T-cell (primary cell): Measurements from ENCODE around the gene TSGA10IP. TPM values are rescaled to one million over a fixed set of nuclear protein-coding genes. Genes with fewer than 3 reads are reported as not detected.

Experiments used
- ATAC-seq, 4 experiments: fragments of 200-7000 bp in 3 of 4; fragments of 150-1000 bp in 1 of 4; cut with Tn5 transposase; replicated peaks in 1 of 4; 1 replicate in 3 of 4; 2 replicates in 1 of 4; pipeline ENCODE4 v1.10.0; 2021; ENCODE audit warnings: moderate library complexity in 3 of 4, mild to moderate bottlenecking in 2 of 4, moderate number of reproducible peaks in 1 of 4
- CTCF ChIA-PET, 2 donors: fragments of 300-600 bp; sonication (Branson Sonifier 250); formaldehyde crosslinking; loops; one replicate each; lab custom pipeline; 2022; ENCODE audit warnings: antibody characterized with exemption in 2 of 2; lab: Charles Lee
- POLR2A ChIA-PET, 2 donors: fragments of 300-600 bp; sonication (Branson Sonifier 250); formaldehyde crosslinking; loops; one replicate each; lab custom pipeline; 2022; ENCODE audit warnings: antibody characterized with exemption in 2 of 2; lab: Charles Lee
- DNase-seq, 35 experiments: peaks; one replicate each; pipeline versions ENCODE4 v3.0.0 to v3.0.0-alpha.2; 2013 to 2023
- H3K27ac ChIP-seq: one replicate; pipeline ENCODE4 v1.5.1; 2013; ENCODE audit warnings: low read length
- H3K27me3 ChIP-seq, 2 experiments: replicated peaks in 1 of 2; 1 replicate in 1 of 2; 2 replicates in 1 of 2; pipeline versions ENCODE4 v1.6.1 to v1.7.0; 2013; ENCODE audit warnings: low read length in 1 of 2, mixed read lengths in 1 of 2; ENCODE audit not compliant: control insufficient read depth in 2 of 2, insufficient read depth in 2 of 2; ENCODE audit errors: extremely low read depth in 1 of 2
- H3K36me3 ChIP-seq, 2 donors: 1 replicate in 1 of 2; 2 replicates in 1 of 2; pipeline versions ENCODE4 v1.6.1 to v1.7.0; 2013; ENCODE audit warnings: low read length in 1 of 2; ENCODE audit not compliant: control insufficient read depth in 2 of 2, insufficient read depth in 1 of 2; ENCODE audit errors: extremely low read depth in 1 of 2
- H3K4me1 ChIP-seq, 2 experiments: 1 replicate in 1 of 2; 2 replicates in 1 of 2; pipeline versions ENCODE4 v1.6.1 to v1.7.0; 2013; ENCODE audit warnings: low read length in 2 of 2, mixed read lengths in 1 of 2; ENCODE audit not compliant: insufficient read depth in 2 of 2, control insufficient read depth in 1 of 2; ENCODE audit errors: extremely low read depth in 1 of 2
- H3K4me3 ChIP-seq, 2 donors: 1 replicate in 1 of 2; 2 replicates in 1 of 2; pipeline versions ENCODE4 v1.5.1 to v1.7.0; 2013; ENCODE audit warnings: mild to moderate bottlenecking in 2 of 2, low read length in 1 of 2, moderate library complexity in 1 of 2; ENCODE audit not compliant: control insufficient read depth in 1 of 2; ENCODE audit errors: extremely low read depth in 1 of 2
- H3K9me3 ChIP-seq: 2 replicates; pipeline ENCODE4 v1.7.0; 2013
- H3K27ac Mint-ChIP-seq, 2 donors: one replicate each; pipeline ENCODE4 v1.8.0; 2020 to 2021; ENCODE audit warnings: mild to moderate bottlenecking in 2 of 2, mixed read lengths in 2 of 2
- H3K27me3 Mint-ChIP-seq, 2 donors: one replicate each; pipeline ENCODE4 v1.8.0; 2021 to 2022; ENCODE audit warnings: mixed read lengths in 2 of 2
- H3K36me3 Mint-ChIP-seq: one replicate; pipeline ENCODE4 v1.8.0; 2021; ENCODE audit warnings: mixed read lengths
- H3K4me1 Mint-ChIP-seq, 3 donors: one replicate each; pipeline ENCODE4 v1.8.0; 2020 to 2022; ENCODE audit warnings: mixed read lengths in 3 of 3, mild to moderate bottlenecking in 1 of 3
- H3K4me3 Mint-ChIP-seq, 3 donors: one replicate each; pipeline ENCODE4 v1.8.0; 2020 to 2022; ENCODE audit warnings: mild to moderate bottlenecking in 3 of 3, mixed read lengths in 3 of 3, moderate library complexity in 3 of 3
- H3K9me3 Mint-ChIP-seq, 3 donors: one replicate each; pipeline ENCODE4 v1.8.0; 2020 to 2022; ENCODE audit warnings: mixed read lengths in 3 of 3
- WGBS: methylation state at CpG from one replicate; pipeline ENCODE4 v1.1.5; 2013; ENCODE audit warnings: missing lambda C conversion rate; ENCODE audit not compliant: insufficient coverage; 5-methylcytosine and 5-hydroxymethylcytosine counted together
- total RNA-seq, 35 experiments: library from RNA in 6 of 35; stranded (reverse) in 6 of 35; fragments of 120-200 nt in 1 of 35; gene quantifications; one replicate each; pipeline versions ENCODE4 v1.2.1 to v1.2.4 and lab custom pipeline; 2013 to 2026

The TSGA10IP gene
- total RNA-seq, 5 donors from 2014 or later (not counting 1 experiment from before 2014, with no cell fraction given): not detected

DNA sequence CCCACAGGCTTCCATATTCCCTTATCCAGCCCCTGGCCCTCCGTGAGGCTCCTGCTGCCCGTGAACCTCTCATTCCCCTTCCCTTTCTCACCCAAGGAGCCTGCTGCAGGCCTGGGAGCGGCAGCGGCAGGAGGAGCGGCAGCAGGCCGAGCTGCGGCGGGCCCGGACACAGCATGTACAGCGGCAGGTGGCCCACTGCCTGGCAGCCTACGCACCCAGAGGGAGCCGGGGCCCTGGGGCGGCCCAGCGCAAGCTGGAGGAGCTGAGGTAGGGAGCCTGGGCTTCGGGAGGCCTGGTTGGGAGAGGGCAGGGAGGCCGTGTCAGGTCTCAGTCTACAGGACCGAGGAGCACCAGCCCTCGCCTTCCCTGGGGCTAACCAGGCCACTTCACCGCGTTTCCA, 8.2 kb downstream of the TSGA10IP start:
- no peaks in the 10 kb centered on the region for H3K27me3 Mint-ChIP-seq
- ATAC-seq (no peak), DNase-seq (no peak)
- ChIA-PET CTCF (no interaction called here), POLR2A (interaction anchor here in 1 of 2 donors (0.6 kb wide), 1 partner anchor 1073 kb away, joined by 3 read pairs; no protein-coding TSS in a partner anchor)
- Histone ChIP-seq H3K27me3 (peaks cover 0 to 3% of the 10 kb centered on the region in 2 experiments), H3K4me1 (peaks cover 6 to 20% of the 10 kb centered on the region in 2 experiments), H3K4me3 (no peak overlapping the region), H3K27ac (no peak overlapping the region), H3K9me3 (no peaks in the 10 kb centered on the region), H3K36me3 (no peaks in the 10 kb centered on the region)
- H3K9me3 Mint-ChIP-seq: no peaks in the 10 kb centered on the region
- no peaks in the 10 kb centered on the region for H3K36me3 Mint-ChIP-seq
- H3K4me1 Mint-ChIP-seq: peaks cover 17 to 21% (median 21%) of the 10 kb centered on the region in 3 donors
- 98% methylated on average over 13 of the region's 20 CpGs for WGBS
- no peak overlapping the region for H3K4me3 Mint-ChIP-seq
- no peak overlapping the region for H3K27ac Mint-ChIP-seq

- ChIA-PET CTCF (interaction anchor here in 1 of 2 donors (1.0 kb wide), 1 partner anchor 67 kb away, joined by 3 read pairs; the partner anchor contains the start of gene FIBP), POLR2A (interaction anchor here in 1 of 2 donors (0.5 to 0.7 kb wide), 2 partner anchors 24 to 147 kb away, joined by 3 to 8 read pairs; no protein-coding TSS in a partner anchor)
- ATAC-seq (no peak), DNase-seq (no peak)
- Mint-ChIP-seq H3K27me3 (no peaks in the 10 kb centered on the region), H3K4me1 (peaks cover 19 to 23% (median 21%) of the 10 kb centered on the region in 3 donors), H3K27ac (no peak overlapping the region), H3K4me3 (no peak overlapping the region), H3K9me3 (no peaks in the 10 kb centered on the region), H3K36me3 (no peaks in the 10 kb centered on the region)
- Histone ChIP-seq H3K36me3 (no peaks in the 10 kb centered on the region), H3K27ac (no peak overlapping the region), H3K9me3 (no peaks in the 10 kb centered on the region), H3K27me3 (peaks cover 0 to 3% of the 10 kb centered on the region in 2 experiments), H3K4me1 (peaks cover 6 to 23% of the 10 kb centered on the region in 2 experiments), H3K4me3 (no peak overlapping the region)
- WGBS: 80% methylated on average over 3 of the region's 8 CpGs
Observed at GRCh38 chr11:65954771-65955170, 9.5 kb downstream of the TSGA10IP start.

DNA sequence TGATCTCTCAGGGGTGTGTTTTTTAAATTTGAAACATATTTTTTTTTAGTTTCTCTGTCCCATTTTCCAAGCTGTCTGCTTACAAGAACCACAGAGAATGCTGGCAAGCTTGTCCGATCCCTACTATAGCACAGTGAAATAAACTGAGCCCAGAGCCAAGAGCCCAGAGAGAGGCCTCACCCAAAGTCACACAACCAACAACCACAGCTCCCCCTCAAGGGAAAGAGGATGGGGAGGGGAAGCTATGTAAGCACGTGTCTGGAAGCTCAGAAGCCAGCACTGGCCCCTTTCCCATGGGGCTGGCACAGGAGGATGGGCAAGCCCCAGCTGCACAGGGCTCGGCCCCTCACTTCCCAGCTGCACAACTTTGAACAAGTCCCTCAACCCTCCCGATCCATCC, 13.0 kb downstream of the TSGA10IP start:
- H3K36me3 Mint-ChIP-seq: peaks cover 3% of the 10 kb centered on the region
- Histone ChIP-seq H3K27ac (peak overlapping the region; percentile 78), H3K4me1 (peaks cover 19 to 45% of the 10 kb centered on the region in 2 experiments), H3K4me3 (no peak overlapping the region), H3K36me3 (peaks cover 0 to 2% of the 10 kb centered on the region in 2 donors), H3K27me3 (peaks cover 0 to 3% of the 10 kb centered on the region in 2 experiments), H3K9me3 (no peaks in the 10 kb centered on the region)
- H3K27me3 Mint-ChIP-seq: no peaks in the 10 kb centered on the region
- peak overlapping the region in 1 of 3 donors; percentile 65 for H3K4me3 Mint-ChIP-seq
- no peak for ATAC-seq
- H3K9me3 Mint-ChIP-seq: no peaks in the 10 kb centered on the region
- no CpG with 5 or more reads among the region's 4 CpGs for WGBS
- peaks cover 41 to 47% (median 41%) of the 10 kb centered on the region in 3 donors for H3K4me1 Mint-ChIP-seq
- DNase-seq: no peak
- ChIA-PET POLR2A (no interaction called here), CTCF (interaction anchor here in 1 of 2 donors (0.7 to 1.6 kb wide), 2 partner anchors 69 to 73 kb away, joined by 3 read pairs; no protein-coding TSS in a partner anchor)
- H3K27ac Mint-ChIP-seq: peak overlapping the region; percentile 97 to 98

- POLR2A ChIA-PET: no interaction called here
- peak overlapping the region in 1 of 3 donors; percentile 65 for H3K4me3 Mint-ChIP-seq
- Histone ChIP-seq H3K4me1 (peaks cover 20 to 51% of the 10 kb centered on the region in 2 experiments), H3K27ac (peak overlapping the region; percentile 10), H3K27me3 (no peaks in the 10 kb centered on the region), H3K4me3 (no peak overlapping the region), H3K9me3 (no peaks in the 10 kb centered on the region), H3K36me3 (peaks cover 0 to 5% of the 10 kb centered on the region in 2 donors)
- no peaks in the 10 kb centered on the region for H3K27me3 Mint-ChIP-seq
- no peak for ATAC-seq
- CTCF ChIA-PET: interaction anchor here in 1 of 2 donors (1.6 kb wide), 1 partner anchor 70 kb away, joined by 3 read pairs; no protein-coding TSS in a partner anchor
- peak overlapping the region; percentile 97 to 98 for H3K27ac Mint-ChIP-seq
- no peak for DNase-seq
- peaks cover 4% of the 10 kb centered on the region for H3K36me3 Mint-ChIP-seq
- WGBS: 96% methylated on average over 13 of the region's 17 CpGs
- H3K4me1 Mint-ChIP-seq: peaks cover 46 to 53% (median 47%) of the 10 kb centered on the region in 3 donors
- no peaks in the 10 kb centered on the region for H3K9me3 Mint-ChIP-seq
Observed at GRCh38 chr11:65958774-65959420, 13.6 kb downstream of the TSGA10IP start.

DNA sequence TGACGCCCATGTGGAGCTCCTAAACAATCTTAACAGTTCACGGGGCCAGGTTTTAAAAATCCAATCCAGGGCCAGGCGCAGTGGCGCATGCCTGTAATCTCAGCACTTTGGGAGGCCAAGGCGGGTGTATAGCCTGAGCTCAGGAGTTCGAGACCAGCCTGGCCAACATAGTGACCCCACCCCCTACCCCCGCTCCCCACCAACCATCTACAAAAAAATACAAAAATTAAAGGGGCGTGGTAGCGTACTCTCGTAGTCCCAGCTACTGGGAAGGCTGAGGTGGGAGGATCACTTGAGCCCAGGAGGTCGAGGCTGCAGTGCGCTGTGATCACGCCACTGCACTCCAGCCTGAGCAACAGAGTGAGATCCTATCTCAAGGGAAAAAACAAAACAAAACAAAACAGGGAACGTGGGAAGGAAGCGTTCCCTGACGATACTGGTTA, 15.6 kb downstream of the TSGA10IP start:
- CTCF ChIA-PET: interaction anchor here in 1 of 2 donors (0.7 kb wide), 1 partner anchor 72 kb away, joined by 3 read pairs; the partner anchor contains the start of gene FIBP
- POLR2A ChIA-PET: no interaction called here
- Mint-ChIP-seq H3K27ac (peak overlapping the region; percentile 98 to 99), H3K36me3 (peaks cover 21% of the 10 kb centered on the region), H3K9me3 (no peaks in the 10 kb centered on the region), H3K4me3 (peak overlapping the region; percentile 95 to 99 (median 96)), H3K4me1 (peaks cover 49 to 60% (median 57%) of the 10 kb centered on the region in 3 donors), H3K27me3 (no peaks in the 10 kb centered on the region)
- Histone ChIP-seq H3K4me1 (peaks cover 20 to 53% of the 10 kb centered on the region in 2 experiments), H3K36me3 (peaks cover 7 to 24% of the 10 kb centered on the region in 2 donors), H3K27me3 (no peaks in the 10 kb centered on the region), H3K9me3 (no peaks in the 10 kb centered on the region), H3K4me3 (peak overlapping the region; percentile 76 to 94), H3K27ac (peak overlapping the region; percentile 85)
- WGBS: 38% methylated on average over 5 of the region's 16 CpGs
- DNase-seq (no peak), ATAC-seq (peak in 1 of 4 experiments; percentile 2)
